Brain microvascular endothelial cell (primary cell): ENCODE data around the gene SRRT.

Experiments used
- DNase-seq: peaks from one replicate; pipeline ENCODE4 v3.0.0-alpha.2; 2020
- H3K27ac ChIP-seq: fragments of 250-450 bp; sonication (Bioruptor Pico); 2 replicates; pipeline ENCODE4 v1.5.1; 2020; ENCODE audit warnings: mild to moderate bottlenecking, moderate library complexity
- H3K27me3 ChIP-seq: fragments of 250-450 bp; sonication (Bioruptor Pico); replicated peaks from 2 replicates; pipeline ENCODE4 v1.5.1; 2020; ENCODE audit warnings: mild to moderate bottlenecking
- H3K36me3 ChIP-seq: fragments of 250-450 bp; sonication (Bioruptor Pico); replicated peaks from 2 replicates; pipeline ENCODE4 v1.5.1; 2020; ENCODE audit warnings: mild to moderate bottlenecking
- H3K4me3 ChIP-seq: 2 replicates; pipeline ENCODE4 v1.5.1; 2011; ENCODE audit warnings: low read depth, mild to moderate bottlenecking, control low read depth, low read length, moderate library complexity
- in situ Hi-C: cut with HindIII; loops from 2 replicates; pipeline ENCODE4 v1.10.0; 2017; ENCODE audit warnings: low sequenced_read_pairs, low pct_ligation_motif_present
- TF ChIP-seq, protein P1 (sequence below): IDR thresholded peaks from 2 replicates; pipeline ENCODE4 v1.5.1; 2011; ENCODE audit warnings: low read depth, mild to moderate bottlenecking, moderate library complexity, low read length, control low read depth, inconsistent platforms; ENCODE audit errors: missing control alignments

SRRT gene

DNA sequence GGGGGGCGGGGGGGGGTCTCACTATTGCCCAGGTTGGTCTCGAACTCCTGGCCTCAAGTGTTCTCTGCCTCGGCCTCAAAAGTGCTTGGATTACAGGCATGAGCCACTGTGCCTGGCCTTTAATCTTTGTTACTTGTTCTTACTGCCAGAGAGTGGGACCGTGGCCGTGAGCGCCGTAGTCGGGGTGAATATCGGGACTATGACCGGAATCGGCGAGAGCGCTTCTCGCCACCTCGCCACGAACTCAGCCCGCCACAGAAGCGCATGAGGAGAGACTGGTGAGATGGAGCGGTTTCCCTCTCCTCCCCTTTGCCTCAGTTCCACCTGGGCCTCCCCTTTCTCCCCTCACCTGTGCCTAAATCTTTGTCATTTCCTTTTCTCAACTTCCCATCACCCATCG, 6.2 kb downstream of the SRRT start:
- Histone ChIP-seq H3K27me3 (no peaks in the 10 kb centered on the region), H3K4me3 (no peak overlapping the region), H3K27ac (no peak overlapping the region), H3K36me3 (peaks cover 66% of the 10 kb centered on the region)
- no peak for DNase-seq
- TF ChIP-seq, protein P1, sequence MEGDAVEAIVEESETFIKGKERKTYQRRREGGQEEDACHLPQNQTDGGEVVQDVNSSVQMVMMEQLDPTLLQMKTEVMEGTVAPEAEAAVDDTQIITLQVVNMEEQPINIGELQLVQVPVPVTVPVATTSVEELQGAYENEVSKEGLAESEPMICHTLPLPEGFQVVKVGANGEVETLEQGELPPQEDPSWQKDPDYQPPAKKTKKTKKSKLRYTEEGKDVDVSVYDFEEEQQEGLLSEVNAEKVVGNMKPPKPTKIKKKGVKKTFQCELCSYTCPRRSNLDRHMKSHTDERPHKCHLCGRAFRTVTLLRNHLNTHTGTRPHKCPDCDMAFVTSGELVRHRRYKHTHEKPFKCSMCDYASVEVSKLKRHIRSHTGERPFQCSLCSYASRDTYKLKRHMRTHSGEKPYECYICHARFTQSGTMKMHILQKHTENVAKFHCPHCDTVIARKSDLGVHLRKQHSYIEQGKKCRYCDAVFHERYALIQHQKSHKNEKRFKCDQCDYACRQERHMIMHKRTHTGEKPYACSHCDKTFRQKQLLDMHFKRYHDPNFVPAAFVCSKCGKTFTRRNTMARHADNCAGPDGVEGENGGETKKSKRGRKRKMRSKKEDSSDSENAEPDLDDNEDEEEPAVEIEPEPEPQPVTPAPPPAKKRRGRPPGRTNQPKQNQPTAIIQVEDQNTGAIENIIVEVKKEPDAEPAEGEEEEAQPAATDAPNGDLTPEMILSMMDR = no peak
- in situ Hi-C loops = no loop called here

DNA sequence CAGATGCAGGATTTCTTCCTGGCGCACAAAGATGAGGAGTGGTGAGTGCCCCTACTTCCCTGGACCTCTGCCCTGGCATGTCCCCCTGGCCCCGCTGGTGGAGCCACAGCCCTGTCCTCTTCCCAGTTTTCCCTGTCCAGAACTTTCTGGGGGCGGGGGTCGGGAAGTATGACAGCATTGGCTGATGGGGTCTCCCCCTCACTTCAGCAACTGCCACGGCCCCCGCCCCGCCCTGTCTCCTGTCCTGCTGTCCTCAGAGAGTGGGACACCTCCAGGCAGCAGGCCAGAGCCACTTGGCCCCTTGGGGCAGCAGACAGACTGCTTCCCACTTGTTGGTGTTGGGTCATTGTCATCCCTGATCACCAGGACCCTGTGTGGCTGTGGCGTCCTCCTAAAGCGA, 7.3 kb downstream of the SRRT start:
- peaks cover 77% of the 10 kb centered on the region for H3K36me3 ChIP-seq
- in situ Hi-C loops = no loop called here
- no peak overlapping the region for H3K27ac ChIP-seq
- TF ChIP-seq, protein P1 = no peak
- H3K4me3 ChIP-seq = no peak overlapping the region
- DNase-seq = no peak
- H3K27me3 ChIP-seq = no peaks in the 10 kb centered on the region

DNA sequence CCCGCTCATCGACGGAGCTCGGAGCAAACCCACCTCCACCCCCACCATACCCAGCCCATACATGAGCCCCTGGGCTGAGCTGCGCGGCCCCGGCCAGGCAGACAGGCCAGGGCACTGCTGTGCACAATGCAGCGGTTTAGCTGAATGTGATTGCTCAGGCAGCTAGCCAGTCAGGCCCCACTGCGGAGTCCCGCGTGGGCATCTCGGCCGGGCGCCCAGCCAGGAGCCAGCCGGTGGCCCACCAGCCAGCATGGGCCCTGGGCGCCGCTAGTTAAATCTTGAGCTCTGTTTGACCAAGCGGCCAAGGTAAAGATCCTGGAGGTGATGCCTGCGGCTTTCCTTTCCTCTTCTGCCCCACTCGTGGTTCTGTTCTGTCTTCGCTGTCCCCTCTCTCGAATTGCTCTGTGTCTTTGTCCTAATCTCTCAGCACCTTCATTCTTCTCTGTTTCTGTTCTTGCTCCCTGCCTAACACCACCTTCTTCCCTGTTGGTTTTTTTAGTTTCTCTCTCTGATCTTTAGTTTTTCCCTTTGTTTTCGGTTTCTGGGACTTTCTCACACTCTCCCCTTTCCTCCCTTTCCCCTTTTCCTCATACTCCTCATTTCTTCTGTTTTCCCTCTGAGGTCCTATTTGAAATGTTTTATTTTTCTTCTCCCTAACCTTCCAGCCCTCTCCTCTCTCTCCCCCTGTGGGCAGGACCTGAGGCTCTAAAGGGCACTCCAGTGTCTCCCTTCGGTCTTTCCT, 8.1 kb downstream of the SRRT start:
- no peak overlapping the region for H3K27ac ChIP-seq
- no peak for DNase-seq
- H3K36me3 ChIP-seq = peaks cover 79% of the 10 kb centered on the region
- in situ Hi-C loops = no loop called here
- H3K27me3 ChIP-seq = no peaks in the 10 kb centered on the region
- no peak overlapping the region for H3K4me3 ChIP-seq
- TF ChIP-seq, protein P1 = no peak

DNA sequence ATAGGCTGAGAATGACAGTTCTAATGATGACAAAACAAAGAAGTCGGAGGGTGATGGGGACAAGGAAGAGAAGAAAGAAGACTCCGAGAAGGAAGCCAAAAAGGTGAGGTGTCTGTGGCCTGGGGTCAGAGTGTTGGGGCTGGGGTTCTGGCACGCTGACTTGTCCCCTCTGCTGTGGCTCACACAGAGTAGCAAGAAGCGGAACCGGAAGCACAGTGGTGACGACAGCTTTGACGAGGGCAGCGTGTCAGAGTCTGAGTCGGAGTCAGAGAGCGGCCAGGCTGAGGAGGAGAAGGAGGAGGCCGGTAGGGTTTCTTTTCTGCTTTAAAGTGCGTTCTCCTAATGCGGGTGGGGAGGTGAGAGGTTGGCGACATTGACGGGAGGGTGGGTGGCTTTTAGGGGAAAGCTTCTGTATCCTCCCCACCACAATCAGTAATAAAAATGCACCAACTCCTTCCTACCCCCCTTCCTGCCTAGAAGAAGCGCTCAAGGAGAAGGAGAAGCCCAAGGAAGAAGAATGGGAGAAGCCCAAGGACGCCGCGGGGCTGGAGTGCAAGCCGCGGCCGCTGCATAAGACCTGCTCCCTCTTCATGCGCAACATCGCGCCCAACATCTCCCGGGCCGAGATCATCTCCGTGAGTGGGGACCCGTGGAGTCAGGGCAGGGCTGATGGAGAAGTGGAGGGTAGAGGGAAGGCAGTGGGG, 10.0 kb downstream of the SRRT start:
- H3K27ac ChIP-seq = no peak overlapping the region
- in situ Hi-C loops = no loop called here
- TF ChIP-seq, protein P1 = no peak
- peaks cover 78% of the 10 kb centered on the region for H3K36me3 ChIP-seq
- DNase-seq = no peak
- no peaks in the 10 kb centered on the region for H3K27me3 ChIP-seq
- no peak overlapping the region for H3K4me3 ChIP-seq

DNA sequence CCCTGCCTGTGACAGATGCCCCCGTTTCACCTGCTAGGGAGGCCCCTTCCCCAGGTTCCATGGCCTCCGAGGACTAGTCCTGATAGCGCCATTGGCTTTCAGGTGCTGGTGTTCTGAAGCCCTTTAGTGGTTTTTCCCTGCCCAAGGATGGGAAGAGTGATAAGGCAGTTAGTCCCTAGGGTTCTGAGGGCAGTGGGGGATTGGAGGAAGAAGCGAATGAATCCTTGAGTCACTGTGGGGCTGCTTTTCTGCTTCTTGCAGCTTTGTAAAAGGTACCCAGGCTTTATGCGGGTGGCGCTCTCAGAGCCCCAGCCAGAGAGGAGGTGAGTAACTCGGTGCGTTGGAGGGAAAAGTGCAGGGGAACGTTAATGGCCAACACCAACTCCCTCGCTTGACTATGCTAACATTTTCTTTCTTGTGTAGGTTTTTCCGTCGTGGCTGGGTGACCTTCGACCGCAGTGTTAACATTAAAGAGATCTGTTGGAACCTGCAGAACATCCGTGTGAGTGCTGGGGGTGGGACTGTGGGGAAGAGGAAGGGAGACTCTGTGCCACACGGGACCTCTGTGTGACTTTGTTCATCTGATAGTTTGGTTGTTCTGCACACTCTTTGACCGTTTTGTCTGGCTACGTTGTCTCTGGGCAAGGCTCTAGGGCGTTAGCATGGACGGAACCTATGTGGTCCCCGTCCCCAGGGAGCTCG, 10.7 kb downstream of the SRRT start:
- peaks cover 77% of the 10 kb centered on the region for H3K36me3 ChIP-seq
- TF ChIP-seq, protein P1 = no peak
- no peak overlapping the region for H3K4me3 ChIP-seq
- in situ Hi-C loops = no loop called here
- no peak for DNase-seq
- H3K27me3 ChIP-seq = no peaks in the 10 kb centered on the region
- H3K27ac ChIP-seq = no peak overlapping the region
